Measurements from ENCODE around the gene TSPAN11. TPM values are rescaled to one million over a fixed set of nuclear protein-coding genes. Genes with fewer than 3 reads are reported as not detected.

The TSPAN11 gene
- total and polyA plus RNA-seq, 5 donors from 2014 or later = not detected

DNA sequence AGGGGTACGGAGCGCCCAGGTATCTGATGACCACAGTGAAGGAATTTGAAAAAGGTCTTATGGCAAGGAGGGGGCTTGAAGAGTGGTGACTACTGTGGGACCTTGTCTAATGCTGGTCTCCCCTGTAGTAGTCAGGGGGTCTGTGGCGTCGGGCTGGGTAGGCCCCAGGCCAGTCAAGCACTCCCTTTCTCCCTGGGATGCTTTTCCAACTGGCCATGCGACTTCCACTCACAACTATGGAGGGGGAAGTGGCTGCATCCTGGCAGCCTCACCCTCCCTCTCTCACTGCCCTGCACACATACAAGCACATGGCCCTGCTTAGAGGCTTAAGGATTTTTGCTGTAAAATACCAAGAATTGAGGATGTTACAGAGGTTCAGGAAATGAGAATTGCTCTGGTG is 4.1 kb downstream of the TSPAN11 start:
- H3K27ac Mint-ChIP-seq = no peak overlapping the region
- no peak overlapping the region for H3K4me3 Mint-ChIP-seq
- ATAC-seq (ENCODE audit: low read depth in 2 of 2) (no peak), DNase-seq (no peak)
- peaks cover 0 to 2% (median 0%) of the 10 kb centered on the region in 7 donors for H3K9me3 Mint-ChIP-seq
- Histone ChIP-seq H3K9me3 (ENCODE audit: control insufficient read depth in 2 of 2, low read length in 2 of 2) (no peaks in the 10 kb centered on the region), H3K36me3 (ENCODE audit: control insufficient read depth, insufficient read depth, low read length) (no peaks in the 10 kb centered on the region), H3K27me3 (ENCODE audit: control insufficient read depth, insufficient read depth, low read length) (peaks cover 10% of the 10 kb centered on the region), H3K4me3 (ENCODE audit: low read depth, low read length) (no peak overlapping the region), H3K4me1 (ENCODE audit: control insufficient read depth, insufficient read depth, low read length, poor library complexity, severe bottlenecking) (no peaks in the 10 kb centered on the region), H3K27ac (ENCODE audit: insufficient read depth, low read length, poor library complexity, severe bottlenecking) (no peak overlapping the region)
- H3K27me3 Mint-ChIP-seq = peaks cover 25% of the 10 kb centered on the region
- H3K4me1 Mint-ChIP-seq = peaks cover 0 to 2% (median 0%) of the 10 kb centered on the region in 4 donors
- H3K36me3 Mint-ChIP-seq = no peaks in the 10 kb centered on the region

DNA sequence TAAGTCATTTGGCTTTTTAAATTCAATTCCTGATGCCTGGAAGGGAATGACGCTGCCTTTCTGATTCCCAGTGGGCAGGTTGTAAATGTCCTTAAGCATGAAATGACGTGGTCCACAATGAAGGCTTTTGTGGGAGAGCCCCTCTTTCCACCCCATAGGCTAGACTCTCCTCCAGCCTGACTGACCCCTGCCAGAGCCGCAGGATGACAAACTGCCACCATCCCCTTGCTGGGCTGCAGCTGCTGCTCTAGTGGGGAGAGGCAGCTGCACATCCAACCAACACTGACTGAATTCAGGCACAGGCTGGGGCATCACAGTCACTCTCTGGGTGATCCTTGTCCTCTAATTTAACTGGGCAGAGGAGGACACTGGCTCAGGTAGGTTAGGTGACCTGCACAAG is 6.3 kb downstream of the TSPAN11 start:
- ATAC-seq (ENCODE audit: low read depth in 2 of 2) (no peak), DNase-seq (no peak)
- no peaks in the 10 kb centered on the region for H3K4me1 ChIP-seq (ENCODE audit: control insufficient read depth, insufficient read depth, low read length, poor library complexity, severe bottlenecking)
- no peaks in the 10 kb centered on the region for H3K36me3 Mint-ChIP-seq
- H3K27me3 Mint-ChIP-seq = peaks cover 20% of the 10 kb centered on the region
- H3K27ac Mint-ChIP-seq = no peak overlapping the region
- H3K4me3 Mint-ChIP-seq = no peak overlapping the region
- no peaks in the 10 kb centered on the region for H3K9me3 ChIP-seq (ENCODE audit: control insufficient read depth in 2 of 2, low read length in 2 of 2)
- H3K27ac ChIP-seq (ENCODE audit: insufficient read depth, low read length, poor library complexity, severe bottlenecking) = no peak overlapping the region
- H3K27me3 ChIP-seq (ENCODE audit: control insufficient read depth, insufficient read depth, low read length) = no peaks in the 10 kb centered on the region
- no peak overlapping the region for H3K4me3 ChIP-seq (ENCODE audit: low read depth, low read length)
- no peaks in the 10 kb centered on the region for H3K4me1 Mint-ChIP-seq
- peaks cover 0 to 2% (median 0%) of the 10 kb centered on the region in 7 donors for H3K9me3 Mint-ChIP-seq
- H3K36me3 ChIP-seq (ENCODE audit: control insufficient read depth, insufficient read depth, low read length) = no peaks in the 10 kb centered on the region

DNA sequence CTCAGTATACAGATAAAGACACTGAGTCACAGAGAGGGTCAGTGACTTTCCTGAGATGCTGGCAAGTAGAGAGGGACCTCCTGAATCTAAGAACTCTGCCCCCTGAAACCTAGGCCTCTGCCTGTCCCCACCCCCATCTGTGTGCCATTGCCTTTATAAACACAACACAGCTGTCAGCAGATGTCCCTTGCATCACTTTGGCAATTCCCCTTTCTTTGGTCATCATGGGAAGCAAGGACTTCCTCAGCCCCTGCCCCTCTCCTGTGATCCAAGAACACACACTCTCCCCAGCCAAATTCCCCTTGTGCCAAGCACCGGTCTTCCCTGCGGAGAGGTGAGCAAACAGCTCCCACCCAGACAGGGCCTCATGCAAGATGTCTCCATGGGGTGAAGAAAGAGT is 8.3 kb downstream of the TSPAN11 start:
- no peak overlapping the region for H3K4me3 Mint-ChIP-seq
- no peaks in the 10 kb centered on the region for H3K4me1 Mint-ChIP-seq
- Histone ChIP-seq H3K4me1 (ENCODE audit: control insufficient read depth, insufficient read depth, low read length, poor library complexity, severe bottlenecking) (no peaks in the 10 kb centered on the region), H3K4me3 (ENCODE audit: low read depth, low read length) (no peak overlapping the region), H3K27me3 (ENCODE audit: control insufficient read depth, insufficient read depth, low read length) (no peaks in the 10 kb centered on the region), H3K27ac (ENCODE audit: insufficient read depth, low read length, poor library complexity, severe bottlenecking) (no peak overlapping the region), H3K36me3 (ENCODE audit: control insufficient read depth, insufficient read depth, low read length) (no peaks in the 10 kb centered on the region), H3K9me3 (ENCODE audit: control insufficient read depth in 2 of 2, low read length in 2 of 2) (no peaks in the 10 kb centered on the region)
- peaks cover 14% of the 10 kb centered on the region for H3K27me3 Mint-ChIP-seq
- no peaks in the 10 kb centered on the region for H3K9me3 Mint-ChIP-seq
- no peak overlapping the region for H3K27ac Mint-ChIP-seq
- H3K36me3 Mint-ChIP-seq = no peaks in the 10 kb centered on the region
- ATAC-seq (ENCODE audit: low read depth in 2 of 2) (no peak), DNase-seq (no peak)

DNA sequence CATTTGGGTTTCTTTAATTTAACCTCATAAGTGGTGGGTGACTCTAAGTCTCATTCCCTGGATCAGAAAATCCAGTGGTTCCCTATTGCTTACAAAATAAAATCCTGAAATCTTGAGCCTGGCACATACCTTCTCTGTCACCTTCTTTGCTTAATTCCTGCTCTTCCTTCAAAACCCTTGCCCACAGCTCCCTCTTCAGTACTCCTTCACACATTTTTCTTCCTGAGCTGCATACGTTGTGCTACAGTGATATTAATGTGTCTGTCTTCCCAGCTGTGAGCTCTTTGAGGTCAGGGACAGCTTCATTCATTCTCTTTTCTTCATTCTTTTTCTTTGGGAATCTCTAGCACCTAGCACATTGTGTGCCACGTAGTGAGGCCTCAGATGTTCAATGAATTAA is 9.5 kb downstream of the TSPAN11 start:
- Histone ChIP-seq H3K9me3 (ENCODE audit: control insufficient read depth in 2 of 2, low read length in 2 of 2) (no peaks in the 10 kb centered on the region), H3K27me3 (ENCODE audit: control insufficient read depth, insufficient read depth, low read length) (no peaks in the 10 kb centered on the region), H3K36me3 (ENCODE audit: control insufficient read depth, insufficient read depth, low read length) (no peaks in the 10 kb centered on the region), H3K27ac (ENCODE audit: insufficient read depth, low read length, poor library complexity, severe bottlenecking) (no peak overlapping the region), H3K4me3 (ENCODE audit: low read depth, low read length) (no peak overlapping the region), H3K4me1 (ENCODE audit: control insufficient read depth, insufficient read depth, low read length, poor library complexity, severe bottlenecking) (no peaks in the 10 kb centered on the region)
- Mint-ChIP-seq H3K36me3 (no peaks in the 10 kb centered on the region), H3K4me1 (no peaks in the 10 kb centered on the region), H3K4me3 (no peak overlapping the region), H3K27ac (no peak overlapping the region), H3K27me3 (peaks cover 14% of the 10 kb centered on the region), H3K9me3 (no peaks in the 10 kb centered on the region)
- DNase-seq = no peak
- ATAC-seq (ENCODE audit: low read depth in 2 of 2) = no peak

DNA sequence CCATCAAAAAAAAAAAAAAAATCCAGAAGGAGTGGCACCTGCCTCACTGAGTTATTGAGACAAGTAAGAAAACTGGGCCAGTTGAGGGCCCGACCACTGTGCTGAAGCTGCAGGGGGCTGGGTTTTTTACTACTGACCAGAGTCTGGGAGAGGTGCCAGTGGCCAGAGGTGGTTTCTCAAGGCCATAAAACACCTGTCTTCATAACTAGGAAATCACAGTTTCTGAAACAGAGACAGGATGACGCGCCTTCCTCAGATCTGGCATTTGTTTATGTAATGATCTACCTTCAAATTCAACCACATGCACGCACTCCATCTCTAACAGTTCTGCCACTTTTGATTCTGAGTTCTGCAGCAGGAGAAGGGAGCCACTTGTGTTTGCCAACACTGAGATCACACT is 12.7 kb downstream of the TSPAN11 start:
- no peaks in the 10 kb centered on the region for H3K36me3 ChIP-seq (ENCODE audit: control insufficient read depth, insufficient read depth, low read length)
- Mint-ChIP-seq H3K4me3 (no peak overlapping the region), H3K27me3 (peaks cover 10% of the 10 kb centered on the region), H3K4me1 (no peaks in the 10 kb centered on the region), H3K36me3 (no peaks in the 10 kb centered on the region), H3K27ac (no peak overlapping the region), H3K9me3 (no peaks in the 10 kb centered on the region)
- no peaks in the 10 kb centered on the region for H3K27me3 ChIP-seq (ENCODE audit: control insufficient read depth, insufficient read depth, low read length)
- no peak for ATAC-seq (ENCODE audit: low read depth in 2 of 2)
- DNase-seq = no peak
- no peak overlapping the region for H3K4me3 ChIP-seq (ENCODE audit: low read depth, low read length)
- H3K9me3 ChIP-seq (ENCODE audit: control insufficient read depth in 2 of 2, low read length in 2 of 2) = no peaks in the 10 kb centered on the region
- no peak overlapping the region for H3K27ac ChIP-seq (ENCODE audit: insufficient read depth, low read length, poor library complexity, severe bottlenecking)
- H3K4me1 ChIP-seq (ENCODE audit: control insufficient read depth, insufficient read depth, low read length, poor library complexity, severe bottlenecking) = no peaks in the 10 kb centered on the region

DNA sequence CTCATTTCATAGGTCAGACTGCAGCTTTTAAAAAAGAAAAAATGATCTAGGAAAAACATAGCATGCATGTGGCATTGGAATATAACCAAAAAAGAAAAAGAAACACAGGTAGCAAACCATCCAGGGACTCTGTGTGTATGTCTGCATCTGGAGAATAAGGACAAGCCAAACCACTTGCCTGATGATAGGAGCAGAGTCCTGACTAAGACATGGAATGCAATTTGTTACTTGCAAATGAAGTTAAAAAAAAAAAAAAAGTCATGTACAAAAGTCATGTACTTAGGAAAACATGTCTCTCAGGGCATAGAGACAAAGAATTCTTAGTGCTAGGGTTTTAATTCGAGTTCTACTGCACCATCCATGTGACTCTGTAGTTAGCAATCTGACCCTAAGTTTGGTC is 15.9 kb downstream of the TSPAN11 start:
- H3K36me3 Mint-ChIP-seq = no peaks in the 10 kb centered on the region
- Histone ChIP-seq H3K27me3 (ENCODE audit: control insufficient read depth, insufficient read depth, low read length) (no peaks in the 10 kb centered on the region), H3K4me3 (ENCODE audit: low read depth, low read length) (no peak overlapping the region), H3K9me3 (ENCODE audit: control insufficient read depth in 2 of 2, low read length in 2 of 2) (no peaks in the 10 kb centered on the region), H3K36me3 (ENCODE audit: control insufficient read depth, insufficient read depth, low read length) (no peaks in the 10 kb centered on the region), H3K27ac (ENCODE audit: insufficient read depth, low read length, poor library complexity, severe bottlenecking) (no peak overlapping the region), H3K4me1 (ENCODE audit: control insufficient read depth, insufficient read depth, low read length, poor library complexity, severe bottlenecking) (no peaks in the 10 kb centered on the region)
- no peaks in the 10 kb centered on the region for H3K4me1 Mint-ChIP-seq
- H3K4me3 Mint-ChIP-seq = no peak overlapping the region
- H3K27me3 Mint-ChIP-seq = no peaks in the 10 kb centered on the region
- no peak for ATAC-seq (ENCODE audit: low read depth in 2 of 2)
- H3K9me3 Mint-ChIP-seq = no peaks in the 10 kb centered on the region
- DNase-seq = no peak
- no peak overlapping the region for H3K27ac Mint-ChIP-seq

DNA sequence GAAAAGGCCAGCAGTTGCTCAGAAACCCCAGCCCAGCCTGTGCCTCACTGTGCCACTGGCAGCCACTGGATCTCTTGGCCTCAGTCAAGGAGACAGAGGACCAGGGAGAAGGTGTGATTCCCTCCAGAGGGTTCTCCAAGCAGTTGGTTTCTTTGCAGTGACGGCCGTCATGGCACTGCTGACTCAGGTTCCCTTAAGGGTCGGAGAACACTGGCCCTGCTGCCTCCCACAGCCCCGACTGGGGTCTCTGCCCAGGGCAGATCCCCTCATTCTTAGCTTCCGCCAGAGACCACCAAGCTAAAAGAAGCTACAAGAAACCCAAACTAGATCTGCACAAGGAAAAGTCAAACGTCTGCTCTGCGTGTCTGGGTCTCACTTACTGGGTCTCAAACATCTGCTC is 16.4 kb downstream of the TSPAN11 start:
- Histone ChIP-seq H3K9me3 (ENCODE audit: control insufficient read depth in 2 of 2, low read length in 2 of 2) (no peaks in the 10 kb centered on the region), H3K4me1 (ENCODE audit: control insufficient read depth, insufficient read depth, low read length, poor library complexity, severe bottlenecking) (no peaks in the 10 kb centered on the region), H3K27ac (ENCODE audit: insufficient read depth, low read length, poor library complexity, severe bottlenecking) (no peak overlapping the region), H3K27me3 (ENCODE audit: control insufficient read depth, insufficient read depth, low read length) (no peaks in the 10 kb centered on the region), H3K36me3 (ENCODE audit: control insufficient read depth, insufficient read depth, low read length) (no peaks in the 10 kb centered on the region), H3K4me3 (ENCODE audit: low read depth, low read length) (no peak overlapping the region)
- Mint-ChIP-seq H3K4me3 (no peak overlapping the region), H3K9me3 (no peaks in the 10 kb centered on the region), H3K36me3 (no peaks in the 10 kb centered on the region), H3K27ac (no peak overlapping the region), H3K27me3 (no peaks in the 10 kb centered on the region), H3K4me1 (no peaks in the 10 kb centered on the region)
- no peak for ATAC-seq (ENCODE audit: low read depth in 2 of 2)
- DNase-seq = no peak

DNA sequence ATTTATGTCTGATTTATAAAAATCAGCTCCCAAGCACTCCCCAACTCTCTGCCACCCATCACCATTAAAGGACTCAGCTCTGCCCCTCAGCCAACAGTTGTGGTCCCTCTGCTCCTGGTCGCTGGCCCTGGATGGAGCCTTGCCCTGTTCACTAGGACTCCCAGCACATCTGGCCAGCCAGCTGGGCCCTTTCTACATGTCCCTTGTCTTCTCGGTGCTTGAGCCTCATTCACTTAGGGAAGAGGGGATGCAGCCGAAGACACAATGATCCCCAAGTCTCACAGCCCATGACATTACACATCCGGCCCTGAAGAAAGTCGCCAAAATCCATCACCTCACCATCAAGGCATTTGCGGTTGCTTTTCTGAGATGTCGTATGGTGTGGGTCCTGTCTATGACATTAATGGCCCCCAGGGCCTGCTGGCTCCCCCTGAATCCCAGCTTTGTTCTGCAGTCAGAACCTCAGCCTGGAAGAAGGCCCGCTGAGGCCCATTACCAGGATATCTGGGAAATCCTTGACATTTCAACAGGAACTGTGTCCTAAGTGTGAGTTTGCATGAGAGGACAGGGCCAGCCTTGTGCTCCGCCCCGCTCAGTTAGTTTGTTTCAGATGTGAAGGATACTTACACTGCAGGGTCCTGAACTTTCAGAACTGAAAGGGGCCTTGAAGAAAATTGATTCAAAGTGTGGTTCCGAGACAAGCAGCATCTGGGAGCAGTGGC is 19.1 kb downstream of the TSPAN11 start:
- Histone ChIP-seq H3K27me3 (ENCODE audit: control insufficient read depth, insufficient read depth, low read length) (peaks cover 3% of the 10 kb centered on the region), H3K27ac (ENCODE audit: insufficient read depth, low read length, poor library complexity, severe bottlenecking) (no peak overlapping the region), H3K4me3 (ENCODE audit: low read depth, low read length) (no peak overlapping the region), H3K4me1 (ENCODE audit: control insufficient read depth, insufficient read depth, low read length, poor library complexity, severe bottlenecking) (no peaks in the 10 kb centered on the region), H3K36me3 (ENCODE audit: control insufficient read depth, insufficient read depth, low read length) (no peaks in the 10 kb centered on the region), H3K9me3 (ENCODE audit: control insufficient read depth in 2 of 2, low read length in 2 of 2) (no peaks in the 10 kb centered on the region)
- Mint-ChIP-seq H3K36me3 (no peaks in the 10 kb centered on the region), H3K9me3 (no peaks in the 10 kb centered on the region), H3K27me3 (peaks cover 4% of the 10 kb centered on the region), H3K4me3 (no peak overlapping the region), H3K27ac (no peak overlapping the region), H3K4me1 (no peaks in the 10 kb centered on the region)
- ATAC-seq (ENCODE audit: low read depth in 2 of 2) = no peak
- no peak for DNase-seq
